Stimulated activated CD8-positive, alpha-beta memory T cell treated with anti-CD3 and anti-CD28 coated beads, Interleukin-7, amount 100 ng/mL, for 48 hours (primary cell): ENCODE measurements around the gene ARMH2.
A peak's percentile ranks its signal among the peaks of the same experiment; 100 is the strongest.

Experiments
- DNase-seq, 2 donors: peaks; one replicate each; pipeline ENCODE4 v3.0.0-alpha.2; 2020; ENCODE audit warnings: low read depth in 1 of 2; ENCODE audit errors: extremely low read depth in 1 of 2

Gene ARMH2

DNA sequence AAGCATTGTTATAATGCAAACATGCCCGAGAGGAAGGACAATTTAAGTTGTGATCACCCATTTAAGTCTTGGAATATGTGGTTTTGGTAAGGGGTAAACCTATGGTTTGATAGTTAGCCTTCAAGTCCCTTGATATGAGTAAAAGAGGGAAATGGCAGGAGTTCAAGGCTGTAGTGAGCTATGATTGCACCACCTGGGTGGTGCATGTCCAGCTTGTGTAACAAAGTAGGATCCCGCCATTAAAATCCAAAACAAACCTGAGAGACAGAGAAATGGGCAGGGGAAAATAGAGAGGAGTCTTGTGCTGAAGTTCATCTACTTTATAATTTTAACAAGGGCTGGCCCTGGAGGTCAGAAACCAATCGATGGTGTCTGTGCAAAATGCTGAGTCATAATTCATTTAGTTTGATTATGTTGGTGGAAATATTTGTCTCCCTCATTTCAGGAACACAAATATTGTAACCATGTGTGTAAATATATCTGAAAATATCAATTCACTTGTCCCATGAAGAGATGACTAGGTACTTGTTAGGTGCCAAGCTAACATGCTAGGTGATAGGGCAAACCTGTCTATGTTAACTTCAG, 23.2 kb upstream of the ARMH2 start:
- DNase-seq: no peak

GRCh38 chr6:24818346-24818745, 19.6 kb upstream of the ARMH2 start:
- DNase-seq: no peak

DNA sequence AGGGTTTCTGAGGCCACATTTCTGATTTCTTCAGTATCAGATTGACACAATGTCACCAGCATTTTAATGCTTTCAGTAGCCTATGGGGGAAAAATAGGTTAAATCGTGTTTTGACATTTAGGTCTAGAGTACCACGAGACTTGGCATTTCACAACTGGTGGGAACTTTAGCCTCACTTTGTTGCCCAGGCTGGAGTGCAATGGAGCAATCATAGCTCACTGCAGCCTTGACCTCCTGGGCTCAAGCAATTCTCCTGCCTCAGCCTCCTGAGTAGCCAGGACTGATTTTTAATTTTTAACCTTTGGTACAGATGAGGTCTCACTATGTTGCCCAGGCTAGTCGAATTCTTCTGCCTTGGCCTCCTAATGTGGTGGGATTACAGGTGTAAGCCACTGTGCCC, 11.0 kb upstream of the ARMH2 start:
- DNase-seq: no peak

GRCh38 chr6:24807584-24807983, 8.9 kb upstream of the ARMH2 start:
- no peak for DNase-seq

DNA sequence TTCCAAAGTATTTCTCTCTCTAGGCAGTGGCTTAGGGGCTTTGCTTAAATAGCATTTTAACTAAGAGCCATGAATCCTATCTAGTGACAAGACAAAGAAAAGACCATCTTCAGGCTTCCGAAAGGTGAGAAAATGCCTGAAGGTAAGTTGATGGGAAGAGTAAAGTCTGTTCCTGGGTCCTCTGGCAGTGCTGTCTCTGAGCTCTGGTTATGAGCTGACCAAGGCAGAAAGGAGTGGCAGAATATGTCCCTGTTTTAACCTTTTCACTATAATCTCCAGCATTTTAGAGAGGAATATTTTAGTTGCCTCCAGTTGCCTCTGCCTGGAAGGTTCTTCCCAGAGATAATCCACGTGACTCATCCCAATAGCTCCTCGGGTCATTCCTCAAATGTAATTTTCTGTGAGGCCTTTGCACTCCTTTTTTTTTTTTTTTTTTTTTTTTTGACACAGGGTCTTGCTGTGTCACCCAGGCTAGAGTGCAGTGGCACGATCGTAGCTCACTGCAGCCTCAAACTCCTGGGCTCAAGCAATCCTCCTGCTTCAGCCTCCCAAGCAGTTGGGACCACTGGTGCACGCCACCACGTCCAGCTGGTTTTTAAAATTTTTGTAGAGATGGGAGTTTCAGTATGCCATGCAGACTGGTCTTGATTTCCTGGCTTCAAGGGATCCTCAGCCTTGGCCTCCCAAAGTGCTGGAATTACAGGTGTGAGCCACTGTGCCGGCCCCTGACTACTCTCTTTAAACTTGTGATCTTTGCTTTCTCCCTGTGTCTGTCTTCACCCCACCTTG, 3.7 kb upstream of the ARMH2 start:
- no peak for DNase-seq

DNA sequence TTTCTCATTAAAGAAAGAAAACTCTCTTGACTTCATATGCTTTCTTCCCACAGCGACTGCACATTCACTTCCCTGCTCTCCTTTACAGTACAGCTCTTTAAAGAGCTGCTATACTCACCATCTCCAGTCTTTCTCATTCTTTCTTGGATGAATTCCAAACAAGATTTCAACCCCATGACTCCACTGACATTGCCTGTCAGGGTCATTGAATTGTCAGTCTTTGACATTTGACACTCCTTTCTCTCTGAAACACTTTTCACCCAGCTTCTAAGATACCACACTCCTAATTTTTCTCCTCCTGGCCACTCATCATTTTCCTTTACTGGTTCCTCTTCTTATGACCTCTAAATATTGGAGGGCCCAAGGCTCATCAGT, 811 bp upstream of the ARMH2 start:
- DNase-seq: no peak

- DNase-seq: no peak
Observed at GRCh38 chr6:24797596-24798216, 1.0 kb downstream of the ARMH2 start.

DNA sequence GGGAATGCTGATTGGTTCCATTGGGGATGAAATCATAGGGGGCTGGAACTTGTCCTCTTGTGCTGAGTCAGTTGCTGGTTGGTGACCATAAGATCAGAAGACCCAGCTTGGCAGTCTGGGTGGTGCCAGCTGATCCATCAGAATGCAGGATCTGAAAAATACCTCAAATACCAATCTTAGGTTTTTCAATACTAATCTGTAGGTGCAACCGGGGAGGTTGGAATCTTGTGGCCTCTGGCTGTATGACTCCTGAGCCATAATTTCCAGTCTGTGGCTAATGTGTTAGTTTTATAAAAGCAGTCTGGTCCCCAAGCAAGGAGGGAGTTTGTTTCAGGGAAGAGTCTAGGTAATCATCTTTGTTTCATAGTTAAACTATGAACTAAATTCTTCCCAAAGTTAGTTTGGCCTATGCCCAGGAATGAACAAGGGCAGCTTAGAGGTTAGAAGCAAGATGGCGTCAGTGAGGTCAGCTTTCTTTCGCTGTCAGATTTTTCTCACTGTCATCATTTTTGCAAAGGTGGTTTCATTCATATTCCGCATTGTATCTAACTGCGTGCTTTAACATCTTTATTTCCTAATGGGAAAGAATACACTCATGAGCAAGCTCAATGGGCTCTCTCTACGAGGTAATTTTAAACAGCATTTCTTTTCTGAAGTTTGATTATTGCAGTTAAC, 2.0 kb downstream of the ARMH2 start:
- no peak for DNase-seq

DNA sequence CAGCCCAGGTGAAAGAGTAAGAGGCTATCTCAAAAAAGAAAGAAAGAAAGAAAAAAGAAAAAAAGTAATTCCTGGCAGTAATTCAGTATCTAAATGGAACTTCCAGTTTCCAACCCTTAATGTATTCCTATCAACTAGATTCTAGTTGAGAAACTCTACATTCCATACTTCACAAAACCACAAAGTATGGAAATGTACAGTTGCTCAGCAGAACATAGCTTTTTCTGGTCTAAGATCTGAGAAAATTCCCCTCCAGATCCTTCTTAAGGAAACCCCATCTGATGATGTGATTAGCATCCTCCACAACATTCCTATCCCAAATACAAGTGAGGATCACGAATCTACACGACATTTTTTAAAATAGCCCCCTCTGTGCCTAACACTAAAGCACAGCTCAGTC, 3.6 kb downstream of the ARMH2 start:
- DNase-seq: no peak

DNA sequence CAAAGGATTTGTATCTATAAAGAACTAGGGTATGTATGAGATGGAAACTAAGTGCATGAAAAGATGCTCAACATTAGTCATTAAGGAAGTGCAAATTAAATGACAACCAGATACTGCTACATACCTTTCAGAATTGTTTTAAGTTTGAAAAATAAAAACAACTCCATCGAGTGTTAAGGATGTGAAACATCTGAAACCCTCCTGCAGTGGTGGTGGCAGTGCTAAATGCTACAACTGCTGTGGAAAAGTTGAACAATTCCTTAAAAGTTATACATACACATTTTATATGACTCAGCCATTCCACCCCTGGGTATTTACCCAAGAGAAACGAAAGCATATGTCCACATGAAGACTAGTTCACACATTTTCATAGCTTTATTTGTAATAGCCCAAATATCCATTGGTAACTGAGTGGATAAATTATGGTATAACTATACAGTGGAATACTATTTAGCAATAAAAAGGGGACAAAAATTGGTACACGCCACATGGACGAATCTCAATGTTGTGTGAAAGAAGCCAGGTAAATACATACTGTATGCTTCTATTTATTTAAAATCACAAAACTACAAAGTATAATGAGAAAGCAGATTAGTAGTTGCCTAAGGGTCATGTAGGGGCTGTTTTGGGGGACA, 10.6 kb downstream of the ARMH2 start:
- no peak for DNase-seq

GRCh38 chr6:24780206-24780605, 18.5 kb downstream of the ARMH2 start:
- DNase-seq: no peak

GRCh38 chr6:24779416-24780016, 19.2 kb downstream of the ARMH2 start:
- DNase-seq: no peak

GRCh38 chr6:24778878-24779277, 19.8 kb downstream of the ARMH2 start:
- no peak for DNase-seq

DNA sequence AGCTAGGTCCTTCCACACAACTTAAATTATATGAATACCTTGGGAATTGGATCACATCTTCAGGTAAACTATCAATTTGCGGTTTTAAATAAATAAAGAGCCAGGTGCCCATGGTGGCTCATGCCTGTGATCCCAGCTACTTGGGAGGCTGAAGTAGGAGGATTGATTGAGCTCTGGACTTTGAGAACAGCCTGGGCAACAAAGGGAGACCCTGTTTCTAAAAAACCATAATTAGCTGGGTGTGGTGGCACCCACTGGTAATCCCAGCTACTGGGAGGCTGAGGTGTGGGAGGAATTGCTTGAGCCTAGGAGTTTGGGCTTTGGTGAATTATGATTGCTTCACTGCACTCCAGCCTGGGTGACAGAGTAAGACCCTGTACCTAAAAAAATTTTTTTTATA, 20.6 kb downstream of the ARMH2 start:
- DNase-seq: no peak

DNA sequence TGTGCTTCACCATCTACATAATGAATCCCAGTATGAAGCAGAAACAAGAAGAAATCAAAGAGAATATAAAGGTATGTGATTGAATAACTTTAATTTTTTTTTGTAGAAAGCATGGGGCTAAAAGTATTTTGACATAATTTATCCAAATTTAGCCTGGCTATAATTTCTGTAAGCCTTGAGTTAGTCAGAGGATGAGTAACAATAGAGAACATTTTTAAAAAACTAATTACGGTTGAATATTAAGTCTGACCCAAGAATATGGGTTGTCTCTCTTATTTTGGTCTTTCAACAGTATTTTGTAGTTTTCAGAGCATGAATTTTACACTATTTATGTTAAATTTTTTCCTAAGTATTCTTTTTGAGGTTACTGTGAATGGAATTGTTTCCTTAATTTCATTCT, 21.5 kb downstream of the ARMH2 start:
- no peak for DNase-seq

DNA sequence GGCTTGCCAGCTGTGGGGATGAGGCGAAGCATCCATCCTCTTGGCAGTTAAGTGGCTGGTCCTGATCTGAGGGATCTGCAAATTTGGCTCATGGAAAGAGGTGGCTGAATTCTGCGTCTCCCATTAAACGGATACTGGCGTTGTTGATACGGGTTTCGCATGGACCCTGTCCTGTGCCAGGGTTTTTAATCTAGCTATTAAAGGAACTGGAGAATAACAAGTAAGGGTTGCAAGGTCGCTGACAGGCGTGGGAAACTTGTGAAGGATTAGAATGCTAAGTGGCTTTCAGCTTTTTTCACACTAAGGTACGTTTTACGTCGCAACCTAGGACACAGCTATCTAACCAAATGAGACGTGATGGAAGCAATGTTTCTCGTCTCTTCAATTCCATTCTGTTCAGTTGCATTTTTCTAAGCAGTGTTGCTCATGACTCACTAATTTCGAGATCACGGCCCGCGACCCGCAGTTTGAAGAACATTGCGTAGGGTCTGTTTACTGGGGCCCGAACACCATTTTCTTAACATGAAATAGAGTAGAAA, 23.1 kb downstream of the ARMH2 start:
- peak in 1 of 2 donors; percentile 24 for DNase-seq

- DNase-seq: peak; percentile 96 to 99
Observed at GRCh38 chr6:24774696-24775519, 23.8 kb downstream of the ARMH2 start, which contains the start of gene GMNN. GMNN (plus strand) TSS chr6:24774937; CDS start chr6:24777247, 2,310 bp downstream.

GRCh38 chr6:24768361-24768760, 30.4 kb downstream of the ARMH2 start:
- no peak for DNase-seq

DNA sequence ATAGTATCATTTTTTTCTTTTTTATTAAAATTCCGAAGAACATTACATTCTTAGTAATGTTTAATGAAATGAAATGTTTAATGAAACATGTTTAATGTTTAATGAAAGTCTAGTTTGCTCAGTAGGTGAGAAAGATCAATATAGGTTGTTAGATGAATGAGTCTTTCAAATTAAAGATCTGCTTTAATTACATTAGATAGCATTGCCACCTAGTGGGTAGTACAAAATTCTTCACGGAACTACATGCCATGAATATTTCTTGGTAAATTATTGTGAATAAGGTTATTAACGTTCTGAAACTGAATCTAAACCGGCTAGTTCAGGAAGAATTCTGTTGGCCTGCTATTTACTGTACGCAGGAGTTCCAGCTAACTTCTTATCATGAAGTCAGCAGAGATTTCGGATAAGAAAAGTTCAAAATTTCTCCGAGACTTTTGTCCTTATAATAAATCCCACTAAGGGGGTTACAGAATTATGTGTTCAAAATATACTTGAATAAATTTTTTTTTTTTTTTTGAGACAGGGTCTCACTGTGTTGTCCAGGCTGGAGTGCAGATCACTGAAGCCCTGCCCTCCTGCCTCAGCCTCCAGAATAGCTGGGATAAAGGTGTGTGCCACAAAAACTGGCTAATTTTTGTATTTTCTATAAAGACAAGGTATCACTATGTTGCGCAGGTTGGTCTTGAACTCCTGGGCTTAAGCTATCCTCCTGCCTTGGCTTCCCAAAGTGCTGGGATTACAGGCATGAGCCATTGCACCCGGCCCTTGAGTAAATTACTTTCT, 31.8 kb downstream of the ARMH2 start:
- DNase-seq: no peak
